ENCODE data around the gene CD6.

Gene CD6, protein sequence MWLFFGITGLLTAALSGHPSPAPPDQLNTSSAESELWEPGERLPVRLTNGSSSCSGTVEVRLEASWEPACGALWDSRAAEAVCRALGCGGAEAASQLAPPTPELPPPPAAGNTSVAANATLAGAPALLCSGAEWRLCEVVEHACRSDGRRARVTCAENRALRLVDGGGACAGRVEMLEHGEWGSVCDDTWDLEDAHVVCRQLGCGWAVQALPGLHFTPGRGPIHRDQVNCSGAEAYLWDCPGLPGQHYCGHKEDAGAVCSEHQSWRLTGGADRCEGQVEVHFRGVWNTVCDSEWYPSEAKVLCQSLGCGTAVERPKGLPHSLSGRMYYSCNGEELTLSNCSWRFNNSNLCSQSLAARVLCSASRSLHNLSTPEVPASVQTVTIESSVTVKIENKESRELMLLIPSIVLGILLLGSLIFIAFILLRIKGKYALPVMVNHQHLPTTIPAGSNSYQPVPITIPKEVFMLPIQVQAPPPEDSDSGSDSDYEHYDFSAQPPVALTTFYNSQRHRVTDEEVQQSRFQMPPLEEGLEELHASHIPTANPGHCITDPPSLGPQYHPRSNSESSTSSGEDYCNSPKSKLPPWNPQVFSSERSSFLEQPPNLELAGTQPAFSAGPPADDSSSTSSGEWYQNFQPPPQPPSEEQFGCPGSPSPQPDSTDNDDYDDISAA

GRCh38 chr11:60971520-60971919 lies at the start of gene CD6:
Gene CD6 (plus strand): TSS chr11:60971680. CDS start chr11:60971866, 186 bp downstream.
- TF ChIP-seq, protein P1, sequence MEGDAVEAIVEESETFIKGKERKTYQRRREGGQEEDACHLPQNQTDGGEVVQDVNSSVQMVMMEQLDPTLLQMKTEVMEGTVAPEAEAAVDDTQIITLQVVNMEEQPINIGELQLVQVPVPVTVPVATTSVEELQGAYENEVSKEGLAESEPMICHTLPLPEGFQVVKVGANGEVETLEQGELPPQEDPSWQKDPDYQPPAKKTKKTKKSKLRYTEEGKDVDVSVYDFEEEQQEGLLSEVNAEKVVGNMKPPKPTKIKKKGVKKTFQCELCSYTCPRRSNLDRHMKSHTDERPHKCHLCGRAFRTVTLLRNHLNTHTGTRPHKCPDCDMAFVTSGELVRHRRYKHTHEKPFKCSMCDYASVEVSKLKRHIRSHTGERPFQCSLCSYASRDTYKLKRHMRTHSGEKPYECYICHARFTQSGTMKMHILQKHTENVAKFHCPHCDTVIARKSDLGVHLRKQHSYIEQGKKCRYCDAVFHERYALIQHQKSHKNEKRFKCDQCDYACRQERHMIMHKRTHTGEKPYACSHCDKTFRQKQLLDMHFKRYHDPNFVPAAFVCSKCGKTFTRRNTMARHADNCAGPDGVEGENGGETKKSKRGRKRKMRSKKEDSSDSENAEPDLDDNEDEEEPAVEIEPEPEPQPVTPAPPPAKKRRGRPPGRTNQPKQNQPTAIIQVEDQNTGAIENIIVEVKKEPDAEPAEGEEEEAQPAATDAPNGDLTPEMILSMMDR (IDR thresholded peaks at IDR 0.05), result no peak

GRCh38 chr11:60921777-60922335 lies 49.6 kb upstream of the CD6 start:
- TF ChIP-seq, protein P1 (IDR thresholded peaks at IDR 0.05), result no peak

- TF ChIP-seq, protein P1 (IDR thresholded peaks at IDR 0.05), result no peak
Observed at GRCh38 chr11:60922906-60923305, 48.6 kb upstream of the CD6 start.

- TF ChIP-seq, protein P1 (IDR thresholded peaks at IDR 0.05), result no peak
Observed at GRCh38 chr11:60923326-60923725, 48.2 kb upstream of the CD6 start.

- TF ChIP-seq, protein P1 (IDR thresholded peaks at IDR 0.05), result no peak
Observed at GRCh38 chr11:60923800-60924109, 47.7 kb upstream of the CD6 start.

GRCh38 chr11:60924110-60924905 lies 47.2 kb upstream of the CD6 start, which contains the start of gene TMEM132A:
Gene TMEM132A (plus strand): TSS chr11:60924460. CDS start chr11:60924634, 174 bp downstream.
- TF ChIP-seq, protein P1 (IDR thresholded peaks at IDR 0.05), result peak; percentile 18; the same call in 1 of the 2 replicates

All from LNCAP (cell line).